Stimulated activated CD8-positive, alpha-beta memory T cell treated with anti-CD3 and anti-CD28 coated beads, Interleukin-2, amount 100 ng/mL, for 48 hours (primary cell): ENCODE measurements around the gene SHC3.
A peak's percentile ranks its signal among the peaks of the same experiment; 100 is the strongest.

Experiments
- DNase-seq, 2 donors: peaks; one replicate each; pipeline ENCODE4 v3.0.0-alpha.2; 2020; ENCODE audit warnings: low read depth in 2 of 2

The SHC3 gene

GRCh38 chr9:89000371-89000781 is 178.2 kb downstream of the SHC3 start:
- no peak for DNase-seq

- DNase-seq: no peak
Measured at GRCh38 chr9:88998911-88999310, 179.7 kb downstream of the SHC3 start.

DNA sequence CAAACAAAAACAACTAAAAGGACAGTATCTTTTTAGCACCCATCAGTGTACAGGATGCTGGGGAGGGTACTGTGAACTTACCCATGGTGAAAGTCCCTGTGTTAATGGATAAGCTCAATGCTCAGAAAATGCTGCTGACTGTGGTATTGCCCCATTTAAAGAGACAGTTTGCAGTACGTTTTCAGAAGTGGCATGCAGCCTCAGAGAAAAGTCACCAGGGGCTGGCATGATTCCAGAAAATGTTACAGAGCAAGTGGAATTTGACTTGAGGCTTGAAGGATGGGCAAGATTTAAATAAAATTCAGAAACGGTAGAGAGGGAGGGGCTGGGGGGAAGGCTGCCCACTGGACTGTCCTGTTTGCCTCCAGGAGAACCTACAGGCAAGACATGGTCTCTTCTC is 180.1 kb downstream of the SHC3 start:
- DNase-seq: no peak

- no peak for DNase-seq
Measured at GRCh38 chr9:88997646-88998045, 181.0 kb downstream of the SHC3 start.

GRCh38 chr9:88996921-88997235 is 181.7 kb downstream of the SHC3 start:
- no peak for DNase-seq

DNA sequence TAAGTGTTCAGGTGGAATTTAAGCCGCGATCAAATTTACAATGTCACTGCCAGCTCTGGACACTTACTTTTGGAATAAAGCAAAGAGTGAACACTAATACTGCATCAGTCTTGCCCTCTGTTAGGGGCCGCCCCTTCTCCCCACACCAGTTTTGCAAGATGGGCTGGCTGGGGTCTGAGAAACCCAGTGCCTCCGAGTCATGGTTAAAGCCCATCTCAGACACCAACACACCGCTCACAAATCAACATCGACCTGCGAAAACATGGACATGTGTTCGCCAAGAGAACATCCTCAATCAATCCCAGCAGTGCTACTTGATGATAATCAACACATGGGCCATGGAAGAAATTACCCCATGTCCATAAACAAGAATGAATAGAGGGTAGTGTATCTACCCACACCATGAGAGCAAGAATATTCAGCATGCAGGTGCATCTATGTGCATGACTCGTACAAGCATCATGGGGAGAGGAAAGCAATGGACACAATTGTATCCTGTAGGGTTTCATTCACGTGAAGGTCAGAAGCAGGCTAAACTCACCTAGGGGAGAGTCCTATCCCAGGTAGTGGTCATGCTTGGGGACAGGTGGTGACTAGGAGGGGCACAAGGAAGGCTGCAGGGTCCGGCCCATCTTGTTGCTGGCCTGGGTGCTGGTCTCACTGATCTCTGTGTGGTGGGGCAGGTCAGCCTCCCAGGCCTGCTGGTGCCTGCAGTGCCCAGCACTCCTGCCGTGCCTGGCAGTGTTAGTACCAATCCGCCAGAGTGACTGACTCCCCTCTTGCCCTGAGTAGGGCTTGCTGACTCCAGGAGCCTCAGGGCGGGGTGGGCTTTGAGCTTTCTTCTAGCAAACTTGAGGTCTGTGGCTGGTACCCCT is 182.3 kb downstream of the SHC3 start:
- DNase-seq: no peak

GRCh38 chr9:88995627-88996026 is 183.0 kb downstream of the SHC3 start:
- no peak for DNase-seq

DNA sequence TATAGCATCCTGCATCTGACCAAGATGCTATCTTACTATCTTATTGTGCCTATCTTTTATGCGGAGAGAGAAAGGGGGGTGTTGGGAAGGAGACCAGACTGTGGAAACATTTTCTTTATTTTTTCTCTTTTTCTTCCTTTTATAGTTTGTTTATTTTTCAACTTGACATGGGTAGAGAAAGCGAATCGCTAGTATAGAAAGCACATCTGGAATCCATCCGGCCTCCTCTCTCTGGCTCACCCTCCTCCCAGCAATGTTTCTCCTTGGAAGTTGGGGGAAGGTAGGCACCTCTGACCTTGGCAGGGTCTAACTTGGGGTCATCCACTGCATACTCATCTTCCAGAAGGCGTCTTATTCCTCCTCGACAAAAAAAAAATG is 183.4 kb downstream of the SHC3 start:
- DNase-seq: no peak

GRCh38 chr9:88994469-88995199 is 184.0 kb downstream of the SHC3 start:
- no peak for DNase-seq

DNA sequence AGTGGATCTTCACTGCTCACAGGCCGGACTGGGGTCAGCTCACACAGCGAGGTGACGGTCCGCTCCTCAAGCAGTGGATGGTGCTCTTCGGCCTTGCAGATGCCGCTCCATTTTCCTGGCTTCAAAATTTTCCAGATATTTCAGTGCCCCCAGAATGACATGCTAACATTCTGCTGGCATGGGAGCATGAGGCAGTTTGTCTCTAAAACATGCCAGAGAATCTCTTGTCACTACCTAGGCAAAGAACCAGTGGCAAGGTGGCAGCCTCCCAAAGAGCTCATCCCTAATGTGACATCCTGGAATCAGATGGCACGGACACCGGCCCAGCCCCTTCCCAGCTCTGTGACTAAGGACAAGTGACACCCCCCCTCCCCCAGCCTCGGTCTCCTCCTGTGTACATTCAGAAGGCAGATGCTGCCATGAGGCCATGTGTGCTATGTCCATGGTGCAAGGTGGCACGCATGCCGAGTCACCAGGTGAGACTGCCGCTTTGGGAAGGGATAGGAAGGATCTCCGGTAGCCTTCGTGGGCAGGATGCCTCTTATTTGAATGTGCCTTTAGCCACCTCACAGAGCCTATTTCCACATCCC is 184.7 kb downstream of the SHC3 start:
- DNase-seq: no peak

- DNase-seq: no peak
Measured at GRCh38 chr9:88993327-88993726, 185.3 kb downstream of the SHC3 start.

GRCh38 chr9:88992556-88992955 is 186.1 kb downstream of the SHC3 start:
- no peak for DNase-seq

- peak in 1 of 2 donors; percentile 23 for DNase-seq
Measured at GRCh38 chr9:88991066-88992034, 187.3 kb downstream of the SHC3 start, which contains the start of gene S1PR3. Gene S1PR3, plus strand, starts transcription at chr9:88991468. Its CDS starts 9,733 bp downstream, at chr9:89001201.

GRCh38 chr9:88990729-88991065 is 187.9 kb downstream of the SHC3 start:
- no peak for DNase-seq

DNA sequence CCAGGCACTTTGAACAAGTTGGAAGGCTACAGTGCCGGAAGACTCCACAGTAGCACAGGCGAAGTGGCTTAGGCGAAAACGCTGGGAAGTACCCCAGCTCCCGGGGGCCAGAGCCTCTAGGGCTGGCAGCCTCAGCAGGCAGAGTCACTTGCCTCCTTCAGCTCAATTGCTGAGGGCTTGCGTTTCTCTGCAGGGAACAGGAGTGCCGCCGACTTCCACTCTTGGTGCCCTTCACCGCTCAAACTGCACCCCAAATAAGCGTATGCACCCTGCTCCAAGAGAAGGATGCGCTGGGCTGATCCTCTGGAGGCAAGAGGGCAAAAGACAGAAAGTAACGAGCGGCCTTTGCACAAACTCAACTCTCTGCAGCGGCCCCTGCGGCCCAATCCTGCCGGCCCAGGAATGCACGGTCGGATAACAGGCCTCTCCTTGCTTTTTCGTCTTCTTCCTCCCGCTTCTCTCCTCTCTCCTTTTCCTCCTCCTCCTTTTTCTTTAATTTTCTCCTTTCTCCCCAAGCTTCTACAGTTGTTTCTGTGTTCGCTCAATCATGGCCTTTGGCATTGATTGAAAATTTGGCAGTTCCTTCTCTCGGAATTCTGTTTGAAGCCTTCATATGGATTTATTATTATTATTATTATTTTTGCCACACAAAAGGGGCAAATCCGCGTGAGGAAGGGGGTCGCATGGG is 188.4 kb downstream of the SHC3 start:
- no peak for DNase-seq

DNA sequence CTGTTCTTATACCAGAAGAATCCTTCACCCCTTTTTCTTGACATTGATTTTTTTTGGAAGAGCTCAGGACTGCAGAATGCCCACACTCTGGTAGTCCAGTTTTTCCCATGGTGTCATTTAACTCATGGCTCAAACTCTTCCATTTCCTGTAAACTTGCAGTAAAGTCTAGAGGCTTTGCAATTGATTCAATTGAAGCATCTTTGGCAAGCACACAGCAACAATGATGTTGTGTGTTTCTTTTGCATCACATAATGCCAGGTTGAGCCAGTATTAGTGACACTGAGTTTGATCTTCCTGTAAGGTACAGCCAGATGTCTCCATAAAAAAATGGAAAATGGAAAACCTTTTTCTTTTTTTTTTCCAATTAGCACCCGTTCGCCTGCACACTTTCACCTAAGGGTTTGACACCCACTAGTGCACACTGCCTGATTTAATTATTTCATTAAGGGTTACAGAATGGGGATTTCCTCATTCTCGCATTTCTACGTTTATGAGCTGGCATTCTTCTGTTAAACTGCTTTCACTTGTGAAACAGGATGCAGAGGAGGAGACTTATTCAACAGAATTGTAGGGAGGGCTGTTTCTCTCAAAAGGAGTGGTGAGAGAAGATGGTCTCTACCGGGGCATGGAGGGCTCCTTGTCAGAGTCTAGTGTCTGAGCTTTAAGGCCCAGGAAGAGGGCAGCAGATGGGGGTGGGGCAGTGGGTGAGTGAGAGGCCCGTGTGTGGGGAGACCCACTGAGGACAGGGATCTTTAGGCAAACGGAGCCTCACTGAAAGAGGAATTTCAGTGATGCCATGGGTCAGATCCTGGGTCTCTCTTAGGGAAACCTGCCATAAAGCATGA is 189.6 kb downstream of the SHC3 start:
- DNase-seq: no peak

DNA sequence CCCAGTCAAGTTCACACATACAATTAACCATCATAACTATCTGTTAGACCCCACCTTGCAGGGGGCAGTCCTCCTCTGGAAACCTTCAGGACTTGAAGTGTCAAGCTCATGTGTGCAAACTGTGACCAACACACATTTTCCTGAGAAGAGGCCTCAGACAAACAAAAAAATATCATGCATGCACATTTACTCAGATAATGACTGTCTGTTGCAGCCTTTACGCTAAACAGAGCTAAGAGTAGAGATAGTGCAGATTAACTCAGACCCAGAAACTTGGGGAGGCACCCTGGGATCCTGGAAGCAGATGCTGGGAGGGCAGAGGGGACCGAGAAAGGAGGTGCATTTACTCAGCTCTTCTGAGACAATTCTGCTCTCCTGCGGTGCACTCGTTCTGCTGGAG is 191.0 kb downstream of the SHC3 start:
- no peak for DNase-seq

GRCh38 chr9:88986776-88987175 is 191.8 kb downstream of the SHC3 start:
- no peak for DNase-seq

DNA sequence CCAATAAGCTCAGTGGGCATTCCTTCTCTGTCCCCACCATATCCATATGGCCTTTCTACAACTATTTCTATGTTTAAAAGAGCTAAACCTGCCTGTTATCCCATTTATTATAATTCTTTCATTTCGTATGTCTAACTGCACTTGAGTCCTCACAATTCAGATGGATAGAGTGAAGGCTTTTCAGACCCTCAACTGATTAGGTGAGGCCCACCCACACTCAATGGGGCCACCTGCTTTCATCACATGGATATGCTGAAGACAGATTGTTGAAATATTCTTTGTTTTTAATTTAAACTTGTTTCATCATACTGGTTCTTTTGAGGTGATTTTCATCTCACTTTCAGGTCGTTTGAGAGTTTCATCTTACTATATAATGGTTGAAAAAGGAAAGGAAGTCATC is 193.0 kb downstream of the SHC3 start:
- no peak for DNase-seq

DNA sequence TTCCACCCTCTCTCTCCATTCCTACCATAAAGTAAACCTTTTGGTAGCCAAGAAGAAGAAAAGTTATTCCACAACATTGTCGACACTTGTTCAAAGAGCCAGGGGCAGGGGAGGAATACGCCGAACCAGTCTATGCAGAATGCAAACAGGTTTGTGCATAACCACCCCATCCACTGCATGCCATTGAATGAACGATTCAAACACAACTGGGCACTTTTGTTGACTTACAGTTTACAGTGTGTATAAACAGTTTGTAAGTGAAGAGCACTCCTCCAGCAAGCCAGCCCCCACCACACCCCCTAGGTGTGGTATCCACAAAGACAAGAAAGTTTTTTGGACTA is 194.1 kb downstream of the SHC3 start:
- DNase-seq: no peak
